K562 (cell line): ENCODE measurements around the gene DNAAF3. TPM values are rescaled to one million over a fixed set of nuclear protein-coding genes. Genes with fewer than 3 reads are reported as not detected.
A peak's percentile ranks its signal among the peaks of the same experiment; 100 is the strongest.

Source experiments
- CREB3 ChIP-seq: fragments of 450-650 bp; conservative IDR thresholded peaks from 2 replicates; pipeline ENCODE4 v1.6.1; 2016; ENCODE audit warnings: missing genetic modification characterization, low read depth, mild to moderate bottlenecking, missing compliant biosample characterization, moderate library complexity
- ETV6 ChIP-seq, 3 experiments: fragments of 150-350 bp in 1 of 3; sonication (generic) in 1 of 3; formaldehyde crosslinking in 1 of 3; IDR thresholded peaks; 2 replicates each; pipeline versions ENCODE4 v1.6.1 to v1.8.0; 2014 to 2022; ENCODE audit warnings: borderline replicate concordance in 2 of 3, low read depth in 2 of 3, antibody characterized with exemption in 1 of 3, low read length in 1 of 3, mild to moderate bottlenecking in 1 of 3, missing genetic modification reagents in 1 of 3
- HDAC1 ChIP-seq, 2 experiments: fragments of 450-650 bp; IDR thresholded peaks; 2 replicates each; pipeline ENCODE4 v1.6.1; 2016 to 2017; ENCODE audit warnings: inconsistent platforms in 1 of 2, mild to moderate bottlenecking in 1 of 2, moderate library complexity in 1 of 2
- HDAC8 ChIP-seq: fragments of 450-650 bp; IDR thresholded peaks from 2 replicates; pipeline ENCODE4 v1.6.1; 2016; ENCODE audit warnings: mild to moderate bottlenecking, missing genetic modification characterization, moderate library complexity, missing compliant biosample characterization
- LCOR ChIP-seq: sonication (generic); formaldehyde crosslinking; IDR thresholded peaks from 2 replicates; pipeline ENCODE4 v1.8.0; 2022; ENCODE audit warnings: mild to moderate bottlenecking, missing genetic modification reagents
- MCM3 ChIP-seq: fragments of 450-650 bp; IDR thresholded peaks from 2 replicates; pipeline ENCODE4 v1.6.1; 2016
- NCOA4 ChIP-seq: fragments of 450-650 bp; IDR thresholded peaks from 2 replicates; pipeline ENCODE4 v1.6.1; 2018; ENCODE audit warnings: mild to moderate bottlenecking; ENCODE audit not compliant: partially characterized antibody
- NFXL1 ChIP-seq: fragments of 450-650 bp; formaldehyde crosslinking; IDR thresholded peaks from 2 replicates; pipeline ENCODE4 v1.4.0; 2021; ENCODE audit warnings: mild to moderate bottlenecking
- NR2C2 ChIP-seq, 2 experiments: fragments of 200-800 bp in 1 of 2; sonication (Bioruptor generic) in 1 of 2; sonication (generic) in 1 of 2; formaldehyde crosslinking in 1 of 2; IDR thresholded peaks; 2 replicates each; pipeline versions ENCODE4 v1.6.1 to v1.8.0; 2016 to 2022; ENCODE audit warnings: mild to moderate bottlenecking in 1 of 2, missing compliant biosample characterization in 1 of 2, missing genetic modification characterization in 1 of 2, missing genetic modification reagents in 1 of 2
- RUNX1 ChIP-seq: sonication (generic); IDR thresholded peaks from 2 replicates; pipeline ENCODE4 v1.6.1; 2016; ENCODE audit warnings: antibody characterized with exemption, low read depth
- SMAD3 ChIP-seq: fragments of 450-650 bp; formaldehyde crosslinking; conservative IDR thresholded peaks from 2 replicates; pipeline ENCODE4 v1.4.0; 2020; ENCODE audit warnings: mild to moderate bottlenecking
- TSC22D4 ChIP-seq: fragments of 450-650 bp; IDR thresholded peaks from 2 replicates; pipeline ENCODE4 v1.6.1; 2016; ENCODE audit warnings: missing genetic modification characterization, missing biosample characterization, control low read depth
- WHSC1 ChIP-seq: IDR thresholded peaks from one replicate; pipeline ENCODE4 v1.6.1; 2012; ENCODE audit warnings: low read length, control low read depth, inconsistent platforms
- XRCC5 ChIP-seq: fragments of 200-400 bp; formaldehyde crosslinking; IDR thresholded peaks from 2 replicates; pipeline ENCODE4 v1.6.1; 2017; ENCODE audit warnings: low read depth, mild to moderate bottlenecking, low read length
- ZBTB43 ChIP-seq: sonication (generic); formaldehyde crosslinking; IDR thresholded peaks from 2 replicates; pipeline ENCODE4 v1.8.0; 2023; ENCODE audit warnings: mild to moderate bottlenecking, missing genetic modification reagents
- ZFPM2 ChIP-seq: fragments of 250-450 bp; sonication (Bioruptor Pico); IDR thresholded peaks from 2 replicates; pipeline ENCODE4 v1.5.1; 2022; ENCODE audit warnings: mild to moderate bottlenecking
- ZNF274 ChIP-seq: IDR thresholded peaks from 2 replicates; pipeline ENCODE4 v1.6.1; 2011; ENCODE audit warnings: low read depth, mild to moderate bottlenecking, low read length, moderate library complexity, borderline replicate concordance
- polyA plus RNA-seq, 8 experiments: library from polyadenylated mRNA; depleted of rRNA in 4 of 8; stranded (reverse) in 5 of 8; unstranded in 3 of 8; fragments of >200 nt; fragmentation: Nextera tagmentation in 2 of 8; fragmentation: Illumina TruSeq in 1 of 8; extraction: Ambion mirVana in 2 of 8; extraction: Trizol in 1 of 8; gene quantifications; 2 replicates each; pipeline versions ENCODE4 v1.2.1 to v1.2.3, GENCODE V29; 2011 to 2014; ENCODE audit warnings: inconsistent platforms in 1 of 8, missing spikeins in 1 of 8
- total RNA-seq, 7 experiments: library from RNA; depleted of rRNA in 6 of 7; stranded (reverse); fragments of >200 nt in 6 of 7; fragmentation: Illumina TruSeq in 2 of 7; extraction: Trizol in 2 of 7; gene quantifications; 2 replicates each; pipeline versions ENCODE4 v1.2.1 to v1.2.3, GENCODE V29; 2011 to 2021; ENCODE audit warnings: low replicate concordance in 1 of 7
- TF ChIP-seq, protein P1 (sequence below): IDR thresholded peaks from 3 replicates; pipeline ENCODE4 v1.6.1; 2011; ENCODE audit warnings: borderline replicate concordance, mild to moderate bottlenecking; ENCODE audit not compliant: insufficient read length, insufficient read depth
- TF ChIP-seq, protein P2 (sequence below): fragments of 450-650 bp; IDR thresholded peaks from 2 replicates; pipeline ENCODE4 v1.7.1; 2018; ENCODE audit warnings: mild to moderate bottlenecking, low read depth; ENCODE audit not compliant: partially characterized antibody

Gene DNAAF3
- total and polyA plus RNA-seq, 9 of the 15 experiments (the other 6 are each of a cell fraction or from before 2014, with no cell fraction given) = 21.6 to 61.5 (median 43.0) TPM

DNA sequence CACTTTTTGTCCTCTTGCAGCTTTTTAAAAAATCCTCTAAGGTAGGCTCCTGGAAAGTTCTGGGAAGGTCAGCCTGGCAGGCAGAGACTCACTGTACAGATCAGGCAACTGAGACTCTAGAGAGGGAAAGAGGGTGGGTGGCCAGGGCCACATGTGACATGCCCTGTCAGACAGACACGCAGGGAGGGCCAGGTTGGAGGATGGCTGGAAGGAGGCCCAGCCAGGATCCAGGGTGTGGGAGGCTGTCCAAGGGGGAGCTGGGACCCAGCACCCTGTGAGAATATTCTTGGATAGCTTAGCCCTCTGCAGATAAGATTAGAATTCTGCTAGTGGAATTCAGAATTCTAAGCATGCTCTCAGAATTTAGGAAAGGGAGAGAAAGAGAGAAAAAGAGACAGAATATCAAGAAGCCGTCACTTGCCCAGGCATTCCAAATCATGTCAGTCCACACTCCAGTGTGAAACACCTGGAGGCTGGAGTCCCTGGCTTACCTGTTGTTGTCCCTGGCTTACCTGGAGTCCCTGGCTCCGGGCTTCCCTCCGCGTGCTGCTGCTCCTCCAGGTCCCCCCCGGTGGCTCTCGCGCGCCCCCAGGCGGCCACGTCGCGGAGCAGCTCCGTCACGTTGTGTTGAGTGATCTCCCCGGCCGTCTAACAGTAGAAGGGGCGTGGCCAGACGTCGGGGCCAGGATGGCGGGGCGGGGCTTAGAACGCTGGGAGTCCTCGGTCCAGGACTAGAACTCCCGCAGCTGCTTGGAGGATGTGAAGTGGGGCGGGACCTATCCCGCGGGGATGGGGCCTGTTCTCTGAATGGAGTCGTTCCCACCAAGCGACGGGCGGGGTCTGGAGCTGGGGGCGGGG, 6.1 kb downstream of the DNAAF3 start (continued):
- TF ChIP-seq, protein P1, sequence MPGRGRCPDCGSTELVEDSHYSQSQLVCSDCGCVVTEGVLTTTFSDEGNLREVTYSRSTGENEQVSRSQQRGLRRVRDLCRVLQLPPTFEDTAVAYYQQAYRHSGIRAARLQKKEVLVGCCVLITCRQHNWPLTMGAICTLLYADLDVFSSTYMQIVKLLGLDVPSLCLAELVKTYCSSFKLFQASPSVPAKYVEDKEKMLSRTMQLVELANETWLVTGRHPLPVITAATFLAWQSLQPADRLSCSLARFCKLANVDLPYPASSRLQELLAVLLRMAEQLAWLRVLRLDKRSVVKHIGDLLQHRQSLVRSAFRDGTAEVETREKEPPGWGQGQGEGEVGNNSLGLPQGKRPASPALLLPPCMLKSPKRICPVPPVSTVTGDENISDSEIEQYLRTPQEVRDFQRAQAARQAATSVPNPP = no peak
- TF ChIP-seq ZFPM2 (CRISPR knock-in tag) (no peak), XRCC5 (peak; percentile 94), ZBTB43 (no peak), WHSC1 (no peak), NR2C2 (CRISPR knock-in tag; IDR thresholded peaks at IDR 0.05) (no peak), NR2C2 (tag; IDR thresholded peaks at IDR 0.05) (no peak), CREB3 (tag) (no peak), NFXL1 (CRISPR knock-in tag) (no peak), RUNX1 (no peak), HDAC1 (IDR thresholded peaks at IDR 0.05) (peak in 1 of 2 experiments; percentile 42; a peak in 2 of 4 replicates), NCOA4 (no peak), SMAD3 (CRISPR knock-in tag) (no peak), ZNF274 (no peak), HDAC8 (tag) (no peak), MCM3 (no peak), LCOR (CRISPR knock-in tag) (peak; percentile 78; the same call in 1 of the 2 replicates), ETV6 (IDR thresholded peaks at IDR 0.05; ENCODE audit: borderline replicate concordance in 1 of 2, low read depth in 2 of 2, low read length in 1 of 2) (no peak; a peak in 1 of 4 replicates), ETV6 (CRISPR knock-in tag; IDR thresholded peaks at IDR 0.05; ENCODE audit: borderline replicate concordance) (no peak), TSC22D4 (tag) (no peak)
- TF ChIP-seq, protein P2, sequence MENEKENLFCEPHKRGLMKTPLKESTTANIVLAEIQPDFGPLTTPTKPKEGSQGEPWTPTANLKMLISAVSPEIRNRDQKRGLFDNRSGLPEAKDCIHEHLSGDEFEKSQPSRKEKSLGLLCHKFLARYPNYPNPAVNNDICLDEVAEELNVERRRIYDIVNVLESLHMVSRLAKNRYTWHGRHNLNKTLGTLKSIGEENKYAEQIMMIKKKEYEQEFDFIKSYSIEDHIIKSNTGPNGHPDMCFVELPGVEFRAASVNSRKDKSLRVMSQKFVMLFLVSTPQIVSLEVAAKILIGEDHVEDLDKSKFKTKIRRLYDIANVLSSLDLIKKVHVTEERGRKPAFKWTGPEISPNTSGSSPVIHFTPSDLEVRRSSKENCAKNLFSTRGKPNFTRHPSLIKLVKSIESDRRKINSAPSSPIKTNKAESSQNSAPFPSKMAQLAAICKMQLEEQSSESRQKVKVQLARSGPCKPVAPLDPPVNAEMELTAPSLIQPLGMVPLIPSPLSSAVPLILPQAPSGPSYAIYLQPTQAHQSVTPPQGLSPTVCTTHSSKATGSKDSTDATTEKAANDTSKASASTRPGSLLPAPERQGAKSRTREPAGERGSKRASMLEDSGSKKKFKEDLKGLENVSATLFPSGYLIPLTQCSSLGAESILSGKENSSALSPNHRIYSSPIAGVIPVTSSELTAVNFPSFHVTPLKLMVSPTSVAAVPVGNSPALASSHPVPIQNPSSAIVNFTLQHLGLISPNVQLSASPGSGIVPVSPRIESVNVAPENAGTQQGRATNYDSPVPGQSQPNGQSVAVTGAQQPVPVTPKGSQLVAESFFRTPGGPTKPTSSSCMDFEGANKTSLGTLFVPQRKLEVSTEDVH = no peak
